GM13976 (cell line): ENCODE measurements around the gene VWA3B.

Source experiments
- DNase-seq: peaks from one replicate; pipeline ENCODE4 v3.0.0; 2012; ENCODE audit warnings: low spot score
- in situ Hi-C: fragments of 300-500 bp; cut with MboI; formaldehyde crosslinking; loops from one replicate; pipeline ENCODE4 v1.12.0; 2022; ENCODE audit warnings: low sequenced_read_pairs, mixed read lengths, inconsistent platforms; ENCODE audit not compliant: unreplicated experiment
- TF ChIP-seq, protein P1 (sequence below): IDR thresholded peaks from 2 replicates; pipeline ENCODE4 v1.5.1; 2012; ENCODE audit warnings: borderline replicate concordance, mild to moderate bottlenecking; ENCODE audit not compliant: insufficient read depth; ENCODE audit errors: extremely low read depth, missing control alignments, control extremely low read depth

VWA3B gene

DNA sequence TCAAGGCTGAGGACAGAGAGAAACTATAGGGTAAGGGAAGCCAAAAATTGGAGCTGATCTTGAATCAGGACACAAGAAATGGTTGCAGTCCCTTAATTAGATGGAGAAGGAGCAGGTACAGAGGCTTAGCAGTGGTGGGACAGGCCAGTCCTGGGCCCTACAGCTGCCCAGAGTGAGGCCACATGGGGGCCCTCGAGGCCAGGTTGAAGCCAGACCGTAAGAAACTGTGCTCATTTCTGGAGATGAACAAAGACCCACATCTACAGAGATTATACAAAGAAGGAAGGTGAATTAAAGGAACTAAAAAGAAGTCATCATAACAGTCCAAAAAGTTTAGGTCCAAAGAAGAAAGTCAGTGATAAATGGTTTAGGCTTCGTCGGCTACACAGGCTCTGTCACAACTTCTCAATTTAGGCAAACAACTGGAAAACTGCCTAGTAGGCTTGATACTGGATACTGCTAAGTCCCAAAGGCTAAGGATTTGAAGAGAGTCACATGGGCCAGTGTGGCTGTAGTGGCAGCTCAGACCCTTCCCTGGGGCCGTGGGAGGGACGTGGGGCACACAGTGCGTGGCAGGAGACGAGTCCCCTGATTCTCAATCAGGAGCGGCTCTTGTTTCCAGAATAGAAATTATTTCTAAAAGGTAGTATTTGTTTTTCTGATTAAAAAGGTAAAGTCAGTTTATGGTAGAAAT, 208.9 kb downstream of the VWA3B start:
- in situ Hi-C loops, result no loop called here
- TF ChIP-seq, protein P1, sequence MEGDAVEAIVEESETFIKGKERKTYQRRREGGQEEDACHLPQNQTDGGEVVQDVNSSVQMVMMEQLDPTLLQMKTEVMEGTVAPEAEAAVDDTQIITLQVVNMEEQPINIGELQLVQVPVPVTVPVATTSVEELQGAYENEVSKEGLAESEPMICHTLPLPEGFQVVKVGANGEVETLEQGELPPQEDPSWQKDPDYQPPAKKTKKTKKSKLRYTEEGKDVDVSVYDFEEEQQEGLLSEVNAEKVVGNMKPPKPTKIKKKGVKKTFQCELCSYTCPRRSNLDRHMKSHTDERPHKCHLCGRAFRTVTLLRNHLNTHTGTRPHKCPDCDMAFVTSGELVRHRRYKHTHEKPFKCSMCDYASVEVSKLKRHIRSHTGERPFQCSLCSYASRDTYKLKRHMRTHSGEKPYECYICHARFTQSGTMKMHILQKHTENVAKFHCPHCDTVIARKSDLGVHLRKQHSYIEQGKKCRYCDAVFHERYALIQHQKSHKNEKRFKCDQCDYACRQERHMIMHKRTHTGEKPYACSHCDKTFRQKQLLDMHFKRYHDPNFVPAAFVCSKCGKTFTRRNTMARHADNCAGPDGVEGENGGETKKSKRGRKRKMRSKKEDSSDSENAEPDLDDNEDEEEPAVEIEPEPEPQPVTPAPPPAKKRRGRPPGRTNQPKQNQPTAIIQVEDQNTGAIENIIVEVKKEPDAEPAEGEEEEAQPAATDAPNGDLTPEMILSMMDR, result no peak
- DNase-seq, result no peak

DNA sequence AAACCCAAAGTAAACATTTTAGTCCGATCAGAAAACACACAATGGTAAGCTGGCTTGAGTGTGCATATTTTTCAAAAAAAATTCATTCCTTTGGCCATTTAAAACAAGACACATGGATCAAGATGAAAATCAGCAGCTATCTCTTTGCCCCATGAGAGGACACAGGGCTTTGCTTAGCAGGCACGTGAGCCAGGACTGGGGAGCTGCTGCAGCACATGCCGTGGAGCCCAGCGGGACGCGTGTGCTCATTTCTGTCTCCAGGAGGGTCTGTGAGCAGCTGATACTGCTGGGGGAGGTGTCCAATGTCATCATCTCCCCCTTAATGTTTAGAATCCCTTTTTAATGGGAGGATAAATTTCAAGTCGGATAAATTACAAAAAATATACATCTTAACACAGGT, 209.5 kb downstream of the VWA3B start:
- TF ChIP-seq, protein P1, result no peak
- in situ Hi-C loops, result no loop called here
- DNase-seq, result no peak

DNA sequence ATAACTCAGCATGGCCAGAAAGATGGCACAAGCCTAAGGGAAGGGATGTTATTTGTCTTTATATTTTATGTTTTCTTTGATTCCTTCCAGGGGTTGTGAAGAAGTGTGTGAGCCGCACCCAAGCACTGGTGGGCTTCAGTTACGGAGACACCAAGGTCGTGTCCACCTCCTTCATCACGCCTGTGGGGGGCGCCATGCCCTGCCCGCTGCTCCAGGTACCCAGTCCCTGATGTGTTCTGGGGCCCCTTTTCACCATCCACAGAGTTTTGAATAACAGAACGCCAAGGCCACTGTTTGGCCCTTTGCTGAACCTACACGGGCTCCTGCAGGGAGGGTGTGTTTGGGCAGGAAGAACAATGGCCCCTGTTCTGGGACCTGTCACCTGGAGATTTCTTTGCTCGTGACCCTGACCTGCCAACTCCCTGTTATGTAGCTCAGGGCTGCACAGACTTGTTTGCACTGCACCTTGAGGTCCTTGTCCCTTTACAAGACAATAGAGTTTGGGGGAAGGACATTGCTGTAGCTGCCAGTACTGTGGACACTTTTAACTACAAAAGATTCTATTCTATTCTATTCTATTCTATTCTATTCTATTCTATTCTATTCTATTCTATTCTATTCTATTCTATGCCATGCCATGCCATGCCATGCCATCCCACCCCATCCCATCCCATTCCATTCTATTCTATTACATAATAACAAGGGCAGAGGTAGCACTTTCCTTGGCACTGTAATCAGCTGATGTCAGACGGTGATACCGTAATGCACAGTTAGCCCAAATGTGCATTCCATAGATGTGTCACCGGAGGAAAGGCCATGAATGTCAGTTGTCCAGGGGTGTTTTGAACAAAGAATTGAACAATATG, 211.1 kb downstream of the VWA3B start:
- in situ Hi-C loops, result no loop called here
- DNase-seq, result no peak
- TF ChIP-seq, protein P1, result no peak

DNA sequence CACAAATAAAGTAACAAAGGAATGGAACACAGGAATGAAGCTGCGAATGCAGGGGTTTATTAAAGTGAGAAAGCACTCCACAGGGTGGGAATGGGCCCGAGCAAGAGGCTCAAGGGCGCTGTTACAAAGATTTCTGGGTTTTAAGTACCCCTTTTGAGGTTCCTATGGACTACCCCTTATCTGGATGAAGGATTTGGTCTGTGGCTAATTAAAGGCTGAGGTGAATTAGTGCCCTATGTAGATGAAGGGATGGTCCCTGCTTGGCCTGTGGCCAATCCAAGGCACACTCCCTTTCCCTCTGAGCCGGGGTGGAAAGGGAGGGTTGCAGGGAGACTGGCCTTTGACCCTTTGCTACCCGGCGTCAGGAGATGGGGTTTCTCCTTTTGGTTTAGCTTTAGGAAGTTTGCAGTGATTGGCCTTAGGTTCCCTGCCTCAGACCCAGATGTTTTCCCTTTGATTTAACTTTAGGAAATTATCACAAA, 211.8 kb downstream of the VWA3B start:
- no peak for DNase-seq
- in situ Hi-C loops, result no loop called here
- TF ChIP-seq, protein P1, result no peak

DNA sequence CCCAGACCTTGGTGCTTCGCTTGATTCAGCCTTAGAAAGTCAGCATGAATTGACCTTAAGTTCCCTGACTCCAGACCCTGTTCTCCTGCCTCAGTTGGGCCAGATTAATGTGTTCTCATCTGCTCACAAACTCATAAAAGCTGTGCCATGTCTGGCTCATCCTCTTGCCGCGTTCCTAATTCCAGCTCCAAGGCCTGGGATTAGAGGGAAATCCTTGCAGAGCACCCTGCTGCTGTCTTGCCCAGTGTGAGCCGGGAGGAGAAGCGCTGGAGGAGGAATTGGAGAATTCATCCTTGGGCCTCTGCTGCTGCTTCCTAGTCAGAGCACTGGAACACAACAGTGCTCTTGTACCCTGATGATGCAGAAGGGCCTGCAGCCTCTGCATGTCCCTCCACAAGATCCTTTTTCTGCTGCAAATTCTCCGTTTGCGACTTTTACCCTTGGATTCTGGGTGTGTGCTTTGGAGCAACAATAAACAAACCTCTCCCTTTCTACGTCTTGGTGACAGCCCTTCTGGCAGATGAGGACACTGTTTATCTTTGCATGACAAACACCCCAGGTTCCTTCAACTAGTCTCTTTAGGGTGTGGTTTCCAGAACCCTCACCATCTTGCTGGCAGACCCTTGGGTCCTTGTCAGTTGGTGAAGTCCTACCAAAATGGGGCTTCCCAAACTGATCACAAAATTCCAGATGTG, 212.4 kb downstream of the VWA3B start:
- DNase-seq, result no peak
- TF ChIP-seq, protein P1, result no peak
- in situ Hi-C loops, result no loop called here

DNA sequence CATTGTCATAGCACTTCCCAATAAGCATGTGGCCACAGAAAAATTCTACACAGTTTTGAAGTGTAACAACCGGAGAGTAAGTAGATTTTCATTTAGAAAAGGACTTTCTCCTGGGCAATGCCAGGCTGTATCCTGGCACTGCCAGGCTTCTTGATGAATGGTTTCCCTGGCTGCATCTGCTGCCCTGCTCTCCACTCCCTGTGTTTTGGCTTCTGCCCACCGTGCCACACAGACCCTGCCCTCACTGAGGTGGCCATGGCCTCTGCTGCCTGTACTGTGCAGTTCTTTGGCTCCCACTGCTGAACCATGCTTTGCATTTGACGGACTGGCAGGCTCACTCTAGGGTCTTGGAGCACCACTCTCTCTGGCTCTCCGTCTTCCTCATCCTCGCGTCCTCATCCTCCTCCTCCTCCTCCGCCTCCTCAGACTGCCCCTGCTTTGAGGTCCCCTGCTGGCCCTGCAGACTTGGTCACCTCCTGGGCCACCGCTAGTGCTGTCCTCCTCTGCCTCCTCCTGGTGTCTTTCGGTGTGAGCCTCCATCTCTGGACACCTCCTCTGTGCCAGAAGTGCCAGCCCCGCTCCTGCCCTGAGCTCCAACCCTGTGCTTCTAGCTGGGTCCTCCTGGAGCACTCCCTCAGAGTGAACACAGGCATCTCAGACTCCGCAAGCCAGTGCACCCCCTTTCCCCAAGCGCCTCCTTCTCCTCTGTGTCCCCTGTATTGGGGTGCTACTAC, 213.3 kb downstream of the VWA3B start:
- in situ Hi-C loops, result no loop called here
- DNase-seq, result peak; percentile 9
- TF ChIP-seq, protein P1, result no peak
